GM19351 (cell line): Measurements from ENCODE around the gene RHBDL1.
"Not testable (repeated sequence)": the region's sequence is repeated elsewhere in the genome, so short reads cannot be mapped to it uniquely, and the experiment has no call there.

ENCODE experiments used
- ATAC-seq: cut with Tn5 transposase; IDR thresholded peaks from one replicate; pipeline ENCODE4 v1.9.1; 2021; ENCODE audit warnings: mild to moderate bottlenecking, moderate library complexity; ENCODE audit not compliant: unreplicated experiment

RHBDL1 gene

GRCh38 chr16:684071-684794 lies 8.8 kb downstream of the RHBDL1 start, which contains the start of gene JMJD8:
Gene JMJD8 (minus strand): TSS chr16:684334. CDS start chr16:684319, 15 bp downstream.
- peak; percentile 79 for ATAC-seq

DNA sequence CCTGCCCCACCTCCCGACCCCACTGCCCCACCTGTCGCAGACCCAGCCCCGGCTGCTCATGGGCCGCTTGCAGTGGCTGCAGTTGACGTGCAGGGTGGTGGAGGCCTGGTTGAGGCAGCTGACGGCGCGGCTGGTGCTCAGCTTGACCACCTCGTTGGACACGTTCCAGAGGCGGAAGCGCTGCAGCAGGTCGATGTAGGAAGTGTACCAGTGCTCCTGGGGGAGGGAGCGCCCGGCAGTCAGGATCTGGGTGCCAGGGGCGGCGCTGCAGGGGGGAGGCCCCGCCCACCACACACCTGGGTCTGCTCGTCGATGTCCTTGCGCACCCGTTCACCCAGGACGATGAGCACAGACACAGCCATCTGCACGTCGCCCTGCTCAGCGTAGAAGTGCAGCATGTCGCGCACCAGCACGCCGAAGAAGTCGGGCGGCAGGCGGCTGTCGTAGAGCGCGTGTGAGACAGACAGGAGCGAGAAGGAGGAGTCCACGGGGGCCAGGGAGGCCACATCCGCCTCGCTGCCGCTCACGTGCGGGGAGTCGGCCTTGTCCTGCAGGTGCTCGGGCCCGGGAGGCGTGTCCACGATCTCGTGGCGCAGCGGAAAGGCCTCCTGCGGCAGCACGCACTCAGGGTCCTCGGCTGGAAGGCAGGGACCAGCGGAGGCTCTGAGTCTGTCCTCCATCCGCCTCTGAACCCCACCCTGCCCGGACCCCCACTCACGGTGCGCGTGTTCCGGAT lies 9.7 kb downstream of the RHBDL1 start:
- no peak for ATAC-seq

GRCh38 chr16:685967-686366 lies 10.5 kb downstream of the RHBDL1 start:
- no peak for ATAC-seq

DNA sequence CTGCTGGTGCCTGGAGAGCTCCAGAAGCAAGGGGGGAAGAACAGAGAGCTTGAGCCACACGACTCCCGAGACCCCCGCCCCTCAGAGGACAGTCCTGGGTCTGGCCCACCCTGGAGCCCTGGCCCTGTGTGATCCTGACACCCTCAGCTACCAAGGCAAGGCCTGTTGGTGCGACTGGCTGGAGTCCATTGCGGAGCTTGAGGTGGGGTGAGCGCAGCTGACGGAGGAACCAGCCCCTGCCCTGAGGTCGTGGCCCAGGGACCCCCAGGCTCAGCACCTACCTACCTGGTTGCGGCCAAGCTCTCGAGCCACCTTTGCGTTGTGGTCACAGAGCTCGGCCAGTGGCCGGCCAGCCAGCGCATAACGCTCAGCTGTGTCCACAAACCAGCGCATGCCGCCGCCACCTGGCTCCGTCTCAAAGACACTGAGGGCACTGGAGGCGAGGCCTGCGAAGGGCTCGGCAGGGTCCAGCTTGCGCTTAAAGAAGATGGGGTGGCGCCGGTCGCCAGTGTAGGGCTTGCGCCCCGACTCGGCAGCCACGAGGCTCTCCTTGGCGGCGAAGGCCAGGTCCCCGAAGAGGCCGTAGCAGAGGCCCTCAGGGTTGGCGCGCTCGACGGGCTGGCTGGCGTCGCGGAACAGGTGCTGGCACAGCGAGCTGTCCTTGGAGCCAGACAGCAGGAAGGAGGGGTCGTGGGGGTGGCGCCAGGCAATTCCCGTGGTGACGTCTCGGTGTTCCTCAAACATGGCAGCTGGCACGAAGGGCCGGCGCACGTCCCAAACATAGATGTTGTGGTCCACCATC lies 11.2 kb downstream of the RHBDL1 start:
- ATAC-seq = no peak

DNA sequence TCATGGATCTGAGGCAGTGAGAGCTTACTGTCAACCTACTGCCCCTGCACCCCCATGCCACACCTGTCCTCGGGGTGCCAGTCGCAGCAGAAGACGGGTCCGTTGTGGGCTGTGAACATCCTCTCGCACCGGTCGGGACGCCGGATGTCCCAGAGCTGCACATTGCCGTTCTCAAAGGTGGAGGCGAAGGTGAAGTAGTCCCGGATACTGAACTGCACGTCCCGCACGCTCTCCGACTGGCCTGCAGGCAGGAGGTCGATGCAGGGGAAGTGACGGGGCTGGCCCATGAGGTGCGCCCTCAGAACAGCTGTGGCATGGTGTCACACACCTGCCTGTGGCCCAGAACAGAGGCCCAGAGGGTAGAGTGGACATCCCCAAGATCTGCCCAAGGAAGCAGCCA lies 12.0 kb downstream of the RHBDL1 start:
- no peak for ATAC-seq

DNA sequence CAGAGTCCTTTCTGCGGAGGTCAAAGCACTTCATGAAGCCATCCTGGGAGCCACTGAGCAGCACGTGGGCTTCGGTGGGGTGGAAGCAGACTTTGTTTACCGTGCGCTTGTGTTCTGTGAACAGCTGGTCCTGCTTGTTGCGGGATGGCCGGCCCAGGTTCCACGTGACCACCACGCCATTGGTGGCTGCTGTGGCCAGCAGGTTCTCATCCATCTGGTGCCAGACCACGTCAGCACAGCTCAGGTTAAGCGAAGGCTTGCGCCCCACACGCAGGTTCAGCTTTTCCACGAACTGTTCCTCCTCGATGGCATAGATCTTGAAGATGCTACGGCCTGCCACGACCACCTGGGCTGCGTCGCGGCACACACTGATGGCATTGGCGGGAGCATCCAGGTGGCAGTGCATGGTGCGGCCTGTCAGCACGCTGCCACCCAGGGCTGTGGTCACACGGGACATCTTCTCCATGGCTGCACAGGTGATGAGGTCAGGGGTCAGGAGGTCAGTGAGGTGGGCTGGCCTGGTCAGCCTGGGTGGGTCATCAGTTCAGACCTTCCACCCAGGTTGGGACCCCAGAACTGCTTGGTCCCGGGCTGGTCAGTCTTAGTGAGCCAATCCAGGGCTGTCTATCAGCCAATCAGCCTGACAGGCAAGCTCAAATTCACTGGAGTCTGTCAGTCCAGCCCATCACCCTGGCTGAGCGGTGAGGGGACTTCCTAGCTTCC lies 13.9 kb downstream of the RHBDL1 start:
- no peak for ATAC-seq

DNA sequence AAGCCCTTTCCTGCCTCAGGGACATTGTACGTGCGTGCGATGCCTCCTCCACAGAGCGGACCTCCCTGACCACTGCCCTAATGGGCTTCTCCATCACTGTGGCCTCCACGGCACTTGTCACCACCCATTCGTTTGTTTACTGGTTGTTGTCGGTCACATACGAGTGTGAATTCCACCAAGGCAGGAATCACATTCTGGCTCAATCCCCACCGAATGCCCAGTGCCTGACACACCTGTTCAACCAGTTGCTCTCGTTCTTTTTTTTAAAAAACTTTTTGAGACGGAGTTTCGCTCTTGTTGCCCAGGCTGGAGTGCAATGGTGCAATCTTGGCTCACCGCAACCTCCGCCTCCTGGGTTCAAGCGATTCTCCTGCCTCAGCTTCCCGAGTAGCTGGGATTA lies 15.8 kb downstream of the RHBDL1 start:
- not testable (repeated sequence) for ATAC-seq

DNA sequence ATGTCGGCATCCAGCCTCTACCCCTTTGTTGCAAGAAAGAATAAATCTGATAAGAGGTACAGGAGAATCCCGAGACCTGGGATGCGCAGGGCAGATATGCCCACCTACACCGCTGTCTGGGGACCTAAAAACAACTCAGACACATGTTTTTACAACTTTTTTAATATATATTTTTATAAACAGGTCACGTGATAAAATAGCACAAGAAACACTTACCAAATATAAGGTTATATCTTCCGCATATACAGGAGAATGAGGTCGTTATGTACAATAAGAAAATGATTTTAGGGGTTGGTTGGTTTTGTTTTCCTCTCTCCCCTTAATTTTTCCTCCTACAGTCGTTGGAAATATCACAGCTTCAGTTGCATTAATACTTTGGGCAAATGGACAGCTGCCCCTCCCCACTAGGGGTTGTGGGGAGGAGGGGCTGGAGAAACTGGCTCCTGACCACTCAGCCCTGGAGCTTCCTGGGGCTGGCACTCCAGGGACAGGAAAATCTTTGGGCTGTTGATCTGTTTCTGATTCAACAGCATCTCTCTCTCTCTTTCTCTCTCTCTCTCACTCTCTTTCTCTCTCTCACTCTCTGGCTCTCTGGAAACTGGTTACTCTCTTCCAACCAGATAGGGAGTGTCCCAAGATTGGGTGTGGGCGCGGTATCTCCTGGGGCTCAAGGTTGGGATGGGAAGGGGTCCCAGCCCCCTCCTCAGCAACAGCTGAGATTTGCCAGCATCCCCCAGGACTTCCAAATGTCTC lies 17.1 kb downstream of the RHBDL1 start:
- no peak for ATAC-seq

DNA sequence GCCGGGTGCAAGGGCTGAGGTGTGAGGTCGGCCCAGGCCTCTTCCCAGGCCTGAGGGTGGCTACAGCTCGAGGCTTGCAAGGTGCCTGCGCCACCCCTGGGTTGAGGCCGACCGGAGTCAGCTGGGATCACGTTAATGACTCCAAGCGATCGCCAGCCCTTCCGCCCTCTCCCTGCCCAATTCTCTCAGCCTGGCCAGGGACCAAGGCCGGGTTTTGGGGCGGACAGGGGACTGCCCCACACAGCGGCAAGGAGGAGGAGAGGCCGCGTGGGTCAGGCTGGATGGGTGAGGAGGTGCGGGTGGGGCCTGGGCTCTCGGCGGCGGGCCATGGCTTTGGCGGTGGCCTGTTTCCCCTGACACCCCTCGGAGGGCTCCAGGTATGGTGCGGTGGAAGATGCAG lies 17.9 kb downstream of the RHBDL1 start:
- no peak for ATAC-seq

GRCh38 chr16:693766-694165 lies 18.3 kb downstream of the RHBDL1 start:
- ATAC-seq = no peak

- no peak for ATAC-seq
These were observed 18.9 kb downstream of the RHBDL1 start for GRCh38 chr16:694187-694862.

DNA sequence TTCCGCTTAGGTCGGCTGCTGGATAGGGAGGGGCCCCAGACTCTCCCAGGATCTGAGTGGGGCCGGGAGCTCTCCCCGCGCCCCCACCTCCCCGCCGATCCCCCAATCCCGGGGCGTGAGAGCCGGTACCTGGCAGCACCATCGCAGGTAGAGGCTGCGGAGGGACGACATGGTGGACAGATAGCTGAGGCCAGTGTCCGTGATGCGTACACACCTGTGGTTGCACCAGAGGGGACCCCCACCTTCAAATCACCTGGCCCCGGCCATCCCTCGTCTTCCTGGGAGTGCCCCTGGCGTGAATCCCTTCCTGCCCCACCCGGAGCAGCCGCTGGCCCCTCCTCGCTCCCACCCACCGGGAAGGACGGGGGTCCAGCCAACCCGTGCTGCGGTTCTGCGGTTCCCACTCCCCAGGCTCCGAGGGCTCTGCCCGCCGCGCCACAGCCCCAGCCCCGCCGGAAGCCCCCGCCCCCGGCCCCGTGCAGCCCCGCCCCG lies 19.4 kb downstream of the RHBDL1 start:
- no peak for ATAC-seq

DNA sequence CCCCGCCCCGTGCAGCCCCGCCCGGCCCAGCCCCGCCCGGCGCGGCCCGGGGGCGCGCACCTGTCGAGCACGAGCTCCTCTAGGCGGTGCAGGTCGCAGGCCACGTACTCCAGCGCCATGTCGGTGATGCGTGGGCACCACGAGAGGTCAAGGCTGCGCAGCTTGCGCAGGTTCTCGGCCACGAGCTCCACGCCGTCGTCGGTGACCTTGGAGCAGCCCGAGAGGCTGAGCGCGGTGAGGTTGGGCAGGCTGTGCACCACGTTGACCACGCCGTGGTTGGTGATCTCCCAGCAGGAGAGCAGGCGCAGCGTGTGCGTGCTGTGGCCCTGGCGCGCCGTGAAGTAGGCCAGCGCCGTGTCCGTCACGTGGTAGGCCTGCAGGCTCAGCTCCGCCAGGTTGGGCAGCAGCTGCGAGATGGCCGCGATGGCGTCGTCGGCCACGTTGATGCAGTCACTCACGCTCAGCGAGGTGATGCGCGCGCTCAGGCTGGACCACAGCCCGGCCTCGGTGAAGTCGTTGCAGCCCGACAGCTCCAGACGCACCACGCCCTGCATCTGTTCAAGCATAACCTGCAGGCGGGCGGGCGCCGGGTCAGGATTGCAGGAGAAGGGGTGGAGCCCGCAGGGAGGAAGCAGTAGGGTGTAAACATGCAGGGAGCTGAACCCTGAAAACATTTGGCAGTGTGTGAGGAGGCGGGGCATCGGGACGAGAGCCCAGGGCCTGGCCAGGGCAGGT lies 20.1 kb downstream of the RHBDL1 start:
- no peak for ATAC-seq

GRCh38 chr16:698911-699671 lies 23.6 kb downstream of the RHBDL1 start:
- ATAC-seq = no peak

GRCh38 chr16:700684-701584 lies 25.5 kb downstream of the RHBDL1 start:
- no peak for ATAC-seq

- no peak for ATAC-seq
These were observed 26.9 kb downstream of the RHBDL1 start for GRCh38 chr16:702341-702740.

- ATAC-seq = no peak
These were observed 27.9 kb downstream of the RHBDL1 start for GRCh38 chr16:703406-703805.
